Suprapubic skin (tissue), 4 donors: Measurements from ENCODE around the gene TMEM138. TPM values are rescaled to one million over a fixed set of nuclear protein-coding genes. Genes with fewer than 3 reads are reported as not detected.

Experiments used
- DNase-seq, 2 donors: peaks; one replicate each; pipeline ENCODE4 v3.0.0-alpha.2; 2019; ENCODE audit warnings: low spot score in 2 of 2
- H3K27ac ChIP-seq: fragments of 200-600 bp; sonication (generic); one replicate; pipeline ENCODE4 v1.5.1; 2019
- H3K27me3 ChIP-seq: fragments of 200-600 bp; sonication (generic); one replicate; pipeline ENCODE4 v1.5.1; 2019
- H3K36me3 ChIP-seq: fragments of 200-600 bp; sonication (generic); one replicate; pipeline ENCODE4 v1.5.1; 2019
- H3K4me1 ChIP-seq: fragments of 200-600 bp; sonication (generic); one replicate; pipeline ENCODE4 v1.5.1; 2019
- H3K4me3 ChIP-seq: fragments of 200-600 bp; sonication (generic); one replicate; pipeline ENCODE4 v1.5.1; 2019; ENCODE audit warnings: mild to moderate bottlenecking
- H3K9me3 ChIP-seq: fragments of 200-600 bp; sonication (generic); one replicate; pipeline ENCODE4 v1.5.1; 2019
- CTCF ChIP-seq, 2 donors: fragments of 200-600 bp in 1 of 2; fragments of 450-650 bp in 1 of 2; sonication (generic) in 1 of 2; IDR thresholded peaks; one replicate each; pipeline ENCODE4 v1.5.1; 2016 to 2019; ENCODE audit warnings: antibody characterized with exemption in 2 of 2, mild to moderate bottlenecking in 1 of 2, moderate library complexity in 1 of 2
- EP300 ChIP-seq: sonication (generic); formaldehyde crosslinking; IDR thresholded peaks from one replicate; pipeline ENCODE4 v1.6.1; 2017; ENCODE audit warnings: antibody characterized with exemption
- POLR2A ChIP-seq, 2 donors: fragments of 450-650 bp; IDR thresholded peaks; one replicate each; pipeline ENCODE4 v1.6.1; 2017; ENCODE audit warnings: antibody characterized with exemption in 2 of 2, mild to moderate bottlenecking in 2 of 2, moderate library complexity in 2 of 2
- POLR2AphosphoS5 ChIP-seq, 3 donors: sonication (generic); formaldehyde crosslinking; IDR thresholded peaks; one replicate each; pipeline ENCODE4 v1.6.1; 2017; ENCODE audit warnings: antibody characterized with exemption in 3 of 3
- WGBS: methylation state at CpG from one replicate; pipeline ENCODE4 v1.1.5; 2018; 5-methylcytosine and 5-hydroxymethylcytosine counted together
- total RNA-seq, 4 donors: library from RNA; depleted of rRNA; stranded (reverse); fragments of >200 nt; gene quantifications; one replicate each; pipeline ENCODE4 v1.1.0, GENCODE V29; 2016

The TMEM138 gene
- total RNA-seq, 4 donors from 2014 or later: 22.3 to 43.5 (median 34.2) TPM

- Histone ChIP-seq H3K4me3 (no peak overlapping the region), H3K9me3 (no peaks in the 10 kb centered on the region), H3K27ac (no peak overlapping the region), H3K27me3 (no peaks in the 10 kb centered on the region), H3K4me1 (peaks cover 16% of the 10 kb centered on the region), H3K36me3 (peaks cover 54% of the 10 kb centered on the region)
- 85% methylated on average over 8 of the region's 8 CpGs for WGBS
- no peak for DNase-seq
- TF ChIP-seq EP300 (no peak), POLR2A (IDR thresholded peaks at IDR 0.05) (no peak), CTCF (IDR thresholded peaks at IDR 0.05) (no peak), POLR2AphosphoS5 (IDR thresholded peaks at IDR 0.05) (no peak)
These were observed 10.1 kb upstream of the TMEM138 start for GRCh38 chr11:61352038-61352437.

DNA sequence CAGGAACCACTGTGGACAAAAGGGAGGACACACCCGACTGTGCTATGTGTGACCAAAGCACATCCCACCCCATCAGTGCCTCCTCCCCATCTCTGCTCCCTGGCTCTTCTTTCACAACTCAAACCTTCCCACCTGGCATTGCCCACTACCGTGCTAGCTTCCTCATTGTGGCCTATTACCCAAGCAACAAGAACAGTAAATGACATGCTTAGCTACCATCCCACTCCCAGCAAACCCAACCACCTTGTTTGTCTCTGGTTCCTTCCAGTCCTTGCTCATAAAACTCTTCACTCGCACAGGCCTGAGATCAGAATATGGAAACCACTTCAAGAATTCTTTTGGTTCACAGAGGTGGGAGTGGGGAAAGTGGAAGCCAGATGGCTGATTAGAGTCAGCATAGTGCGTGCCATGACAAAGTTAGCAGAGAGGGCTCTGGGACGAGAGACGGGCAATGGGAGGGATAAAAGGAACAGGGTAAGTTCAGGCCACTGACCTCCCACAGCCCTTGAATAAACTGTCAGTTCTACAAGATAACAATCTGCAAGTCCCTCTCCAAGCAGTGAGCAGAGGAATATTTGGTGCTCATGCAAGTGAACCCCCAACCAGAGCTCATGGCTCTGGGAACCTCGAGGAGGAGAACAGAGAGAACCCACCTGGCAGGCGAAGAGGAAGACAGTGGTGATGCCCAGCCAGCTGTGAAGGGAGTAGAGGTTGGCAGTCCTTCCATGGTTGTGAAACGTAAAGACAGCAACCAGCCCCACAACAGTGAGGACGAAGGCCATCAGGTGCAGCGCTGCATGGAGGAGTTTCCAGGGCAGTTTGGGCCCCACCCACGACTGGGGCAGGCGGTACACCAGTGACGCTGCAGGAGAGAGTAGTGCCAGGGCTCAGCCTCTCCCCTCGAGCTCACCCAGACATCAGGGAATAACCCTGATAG, 8.8 kb upstream of the TMEM138 start:
- Histone ChIP-seq H3K27me3 (no peaks in the 10 kb centered on the region), H3K4me3 (no peak overlapping the region), H3K4me1 (peaks cover 21% of the 10 kb centered on the region), H3K9me3 (no peaks in the 10 kb centered on the region), H3K36me3 (peaks cover 54% of the 10 kb centered on the region), H3K27ac (no peak overlapping the region)
- DNase-seq: no peak
- WGBS: 72% methylated on average over 15 of the region's 15 CpGs
- TF ChIP-seq CTCF (IDR thresholded peaks at IDR 0.05) (no peak), POLR2AphosphoS5 (IDR thresholded peaks at IDR 0.05) (no peak), EP300 (no peak), POLR2A (IDR thresholded peaks at IDR 0.05) (no peak)

- TF ChIP-seq POLR2AphosphoS5 (IDR thresholded peaks at IDR 0.05) (no peak), EP300 (no peak), CTCF (IDR thresholded peaks at IDR 0.05) (no peak), POLR2A (IDR thresholded peaks at IDR 0.05) (no peak)
- no peak for DNase-seq
- peaks cover 46% of the 10 kb centered on the region for H3K36me3 ChIP-seq
These were observed 8.0 kb upstream of the TMEM138 start for GRCh38 chr11:61354208-61354607.

GRCh38 chr11:61356706-61357105, 5.5 kb upstream of the TMEM138 start:
- no peak overlapping the region for H3K27ac ChIP-seq
- no peaks in the 10 kb centered on the region for H3K27me3 ChIP-seq
- TF ChIP-seq POLR2A (IDR thresholded peaks at IDR 0.05): no peak
- no peak for TF ChIP-seq POLR2AphosphoS5 (IDR thresholded peaks at IDR 0.05)
- no peak for TF ChIP-seq EP300
- TF ChIP-seq CTCF (IDR thresholded peaks at IDR 0.05): no peak
- no peaks in the 10 kb centered on the region for H3K9me3 ChIP-seq
- H3K36me3 ChIP-seq: peaks cover 23% of the 10 kb centered on the region
- peaks cover 43% of the 10 kb centered on the region for H3K4me1 ChIP-seq
- no peak overlapping the region for H3K4me3 ChIP-seq
- DNase-seq: no peak
- 80% methylated on average over 1 of the region's 4 CpGs for WGBS

More at GRCh38 chr11:61354208-61354607, 8.0 kb upstream of the TMEM138 start:
- H3K4me3 ChIP-seq: no peak overlapping the region
- no peak overlapping the region for H3K27ac ChIP-seq
- no peaks in the 10 kb centered on the region for H3K27me3 ChIP-seq
- whole genome bisulfite sequencing: 85% methylated on average over 2 of the region's 2 CpGs
- H3K9me3 ChIP-seq: no peaks in the 10 kb centered on the region
- H3K4me1 ChIP-seq: peaks cover 21% of the 10 kb centered on the region

DNA sequence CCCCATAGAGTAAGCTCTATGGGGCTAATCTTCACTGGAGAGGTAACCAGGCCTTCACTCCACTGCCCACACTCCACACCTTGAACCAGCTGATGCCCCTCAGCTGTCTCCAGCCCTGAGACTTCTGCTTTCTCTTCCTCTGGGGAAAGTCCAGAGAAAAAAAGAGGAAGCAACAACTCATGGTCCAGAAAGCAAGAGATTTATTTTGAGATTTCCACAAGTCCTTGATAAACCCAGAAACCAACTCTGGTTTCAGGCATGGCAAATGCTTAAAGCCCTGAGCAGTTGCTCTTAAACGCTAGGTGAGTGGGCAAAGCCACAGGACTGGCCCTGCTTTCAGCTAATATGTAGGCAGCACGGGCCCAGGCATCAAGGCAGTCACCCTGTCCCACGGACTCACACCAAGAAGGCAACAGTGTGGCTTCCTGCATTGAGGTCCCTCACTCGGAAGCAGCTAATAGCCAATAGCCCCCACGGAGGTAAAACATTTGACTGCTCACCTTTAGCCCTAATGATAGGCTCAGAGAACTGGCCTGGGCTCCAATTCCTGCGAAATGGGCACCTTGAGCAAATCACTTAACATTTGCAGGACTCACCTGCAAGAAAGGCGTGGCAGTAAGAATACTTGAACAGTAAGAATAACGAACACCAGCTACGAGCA, 4.8 kb upstream of the TMEM138 start:
- 84% methylated on average over 9 of the region's 9 CpGs for WGBS

More for the DNA sequence above, 4.8 kb upstream of the TMEM138 start:
- Histone ChIP-seq H3K4me3 (no peak overlapping the region), H3K4me1 (peaks cover 43% of the 10 kb centered on the region), H3K9me3 (no peaks in the 10 kb centered on the region), H3K27me3 (no peaks in the 10 kb centered on the region), H3K36me3 (peaks cover 17% of the 10 kb centered on the region), H3K27ac (no peak overlapping the region)
- TF ChIP-seq CTCF (IDR thresholded peaks at IDR 0.05) (no peak), POLR2A (IDR thresholded peaks at IDR 0.05) (no peak), EP300 (no peak), POLR2AphosphoS5 (IDR thresholded peaks at IDR 0.05) (no peak)
- no peak for DNase-seq
